Stimulated activated CD8-positive, alpha-beta memory T cell treated with anti-CD3 and anti-CD28 coated beads, Interleukin-12 subunit alpha, Interleukin-12 subunit beta, amount 100 ng/mL, for 24 hours (primary cell): ENCODE data around the gene SNCG.

Source experiments
- DNase-seq: peaks from one replicate; pipeline ENCODE4 v3.0.0-alpha.2; 2020; ENCODE audit errors: extremely low read depth

Gene SNCG

DNA sequence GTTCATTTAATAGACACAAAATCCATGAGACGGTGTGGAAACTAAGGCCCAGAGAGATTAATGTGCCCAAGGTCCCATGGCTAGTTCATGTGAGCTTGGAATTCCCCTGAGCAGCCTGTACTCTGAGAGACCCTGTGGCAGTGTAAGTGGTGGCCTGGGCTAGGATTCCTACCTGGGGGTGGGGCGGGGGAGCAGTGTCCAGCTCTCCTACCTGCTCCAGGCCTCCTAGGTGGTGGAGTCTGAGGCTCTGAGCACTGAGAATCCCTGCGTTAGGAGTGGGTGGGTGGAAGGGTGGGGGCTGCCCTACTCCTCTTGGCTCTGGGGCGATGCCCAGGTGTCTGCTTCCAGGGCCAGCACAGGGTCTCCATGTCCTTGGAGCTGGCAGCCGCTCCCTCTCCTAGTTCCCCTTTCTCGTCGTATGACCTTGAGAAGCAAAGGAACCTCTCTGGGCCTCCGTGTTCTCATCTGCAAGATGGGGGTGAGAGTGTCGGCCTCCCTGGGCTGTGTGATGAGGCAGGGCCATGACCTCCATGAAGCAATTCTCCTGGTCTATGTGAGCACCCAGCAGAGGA lies 2.5 kb downstream of the SNCG start:
- no peak for DNase-seq

DNA sequence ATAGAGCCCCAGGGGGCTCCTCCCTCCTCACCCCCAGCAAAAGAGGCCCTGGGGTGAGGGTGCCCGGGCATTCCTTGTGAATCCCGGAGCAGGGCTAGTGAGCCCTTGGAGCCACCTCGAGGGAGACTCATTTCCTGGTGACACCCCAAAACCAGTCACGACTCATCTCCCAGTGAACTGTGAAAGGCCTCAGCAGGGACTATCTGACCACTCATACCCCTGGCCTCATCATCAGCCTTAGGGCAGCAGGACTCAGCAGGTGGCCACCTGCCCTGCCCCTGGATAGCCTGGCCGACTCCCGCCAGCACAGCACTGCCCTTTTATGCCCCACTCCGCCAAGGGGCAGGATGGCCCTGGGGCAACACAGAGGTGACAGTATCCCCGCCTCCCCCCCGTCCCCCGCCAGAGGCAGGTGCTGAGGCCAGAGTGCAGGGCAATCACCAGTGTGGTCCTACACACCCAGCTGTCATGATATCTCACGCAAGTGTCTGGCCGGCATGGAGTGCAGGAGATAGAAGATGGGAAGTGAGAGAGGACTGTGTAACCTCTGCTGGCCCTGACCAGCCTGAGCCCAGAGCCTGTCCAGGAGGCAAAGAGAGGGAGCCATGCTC lies 3.2 kb downstream of the SNCG start:
- no peak for DNase-seq

DNA sequence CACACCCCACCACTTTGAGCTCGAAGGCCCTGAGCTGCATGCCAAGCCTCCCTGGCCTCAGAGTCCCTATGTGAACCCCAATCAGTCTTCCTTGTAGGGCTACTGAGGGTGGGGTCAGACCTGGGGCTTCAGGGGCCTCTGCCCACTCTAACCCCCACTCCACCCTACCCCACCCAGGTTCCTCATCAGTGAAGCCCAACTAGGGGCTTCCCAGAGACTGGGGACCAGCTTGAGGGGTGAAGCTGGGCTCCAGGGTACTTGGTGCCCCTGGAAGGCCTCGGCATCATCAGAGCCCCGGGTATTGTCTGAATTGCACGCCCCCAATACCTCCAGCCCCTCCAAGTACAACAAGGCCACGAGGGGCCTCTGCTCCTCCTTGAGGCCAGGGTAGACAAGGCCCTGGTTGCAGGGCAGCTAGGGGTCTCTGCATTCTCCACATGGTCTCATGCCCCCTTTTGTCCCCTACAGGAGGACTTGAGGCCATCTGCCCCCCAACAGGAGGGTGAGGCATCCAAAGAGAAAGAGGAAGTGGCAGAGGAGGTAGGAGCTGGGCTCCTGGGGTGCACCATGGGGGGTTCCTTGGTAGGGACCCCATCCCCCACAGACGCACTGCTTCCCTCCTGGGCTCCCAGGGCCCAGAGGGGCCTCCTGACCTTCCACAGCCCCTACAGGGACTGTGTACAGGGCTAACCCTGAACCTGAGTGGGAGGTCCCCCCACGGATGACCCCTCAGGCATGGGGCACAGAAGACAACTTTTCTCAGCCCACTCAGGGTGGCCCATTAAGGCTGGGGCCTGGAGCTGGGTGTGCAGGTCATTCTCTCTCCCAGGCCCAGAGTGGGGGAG lies 4.0 kb downstream of the SNCG start:
- DNase-seq = no peak

DNA sequence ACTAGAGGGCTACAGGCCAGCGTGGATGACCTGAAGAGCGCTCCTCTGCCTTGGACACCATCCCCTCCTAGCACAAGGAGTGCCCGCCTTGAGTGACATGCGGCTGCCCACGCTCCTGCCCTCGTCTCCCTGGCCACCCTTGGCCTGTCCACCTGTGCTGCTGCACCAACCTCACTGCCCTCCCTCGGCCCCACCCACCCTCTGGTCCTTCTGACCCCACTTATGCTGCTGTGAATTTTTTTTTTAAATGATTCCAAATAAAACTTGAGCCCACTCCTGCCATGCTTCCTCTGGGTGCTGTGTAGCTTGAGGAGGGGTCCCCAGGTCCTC lies 4.5 kb downstream of the SNCG start:
- DNase-seq = no peak

DNA sequence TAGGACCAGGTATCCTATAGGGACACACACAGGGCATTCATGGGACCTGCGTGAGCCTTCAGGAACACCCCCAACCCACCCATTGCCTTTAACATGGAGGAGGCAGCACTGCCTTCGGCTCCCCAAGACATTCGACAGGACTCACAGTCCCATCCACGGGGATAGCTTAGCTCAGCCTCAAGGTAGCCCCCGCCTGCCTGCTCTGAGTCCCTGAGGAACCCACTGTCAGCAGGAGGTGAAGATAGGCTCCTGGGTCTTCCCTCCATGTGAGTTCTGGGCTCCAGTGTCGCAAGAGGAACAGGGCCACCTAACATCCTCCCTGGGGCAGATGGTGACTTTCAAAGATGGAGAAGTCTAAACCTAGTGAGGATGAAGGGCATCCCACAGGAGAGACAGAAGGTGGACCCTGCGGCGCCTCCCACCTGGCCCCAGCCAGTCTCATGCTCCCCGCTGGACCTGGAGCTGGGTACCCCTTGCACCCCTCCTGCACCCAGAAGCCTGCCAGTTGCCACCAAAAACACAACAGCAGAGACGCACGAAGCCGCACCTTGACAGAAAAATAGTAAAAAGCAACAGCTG lies 5.0 kb downstream of the SNCG start:
- DNase-seq = no peak

DNA sequence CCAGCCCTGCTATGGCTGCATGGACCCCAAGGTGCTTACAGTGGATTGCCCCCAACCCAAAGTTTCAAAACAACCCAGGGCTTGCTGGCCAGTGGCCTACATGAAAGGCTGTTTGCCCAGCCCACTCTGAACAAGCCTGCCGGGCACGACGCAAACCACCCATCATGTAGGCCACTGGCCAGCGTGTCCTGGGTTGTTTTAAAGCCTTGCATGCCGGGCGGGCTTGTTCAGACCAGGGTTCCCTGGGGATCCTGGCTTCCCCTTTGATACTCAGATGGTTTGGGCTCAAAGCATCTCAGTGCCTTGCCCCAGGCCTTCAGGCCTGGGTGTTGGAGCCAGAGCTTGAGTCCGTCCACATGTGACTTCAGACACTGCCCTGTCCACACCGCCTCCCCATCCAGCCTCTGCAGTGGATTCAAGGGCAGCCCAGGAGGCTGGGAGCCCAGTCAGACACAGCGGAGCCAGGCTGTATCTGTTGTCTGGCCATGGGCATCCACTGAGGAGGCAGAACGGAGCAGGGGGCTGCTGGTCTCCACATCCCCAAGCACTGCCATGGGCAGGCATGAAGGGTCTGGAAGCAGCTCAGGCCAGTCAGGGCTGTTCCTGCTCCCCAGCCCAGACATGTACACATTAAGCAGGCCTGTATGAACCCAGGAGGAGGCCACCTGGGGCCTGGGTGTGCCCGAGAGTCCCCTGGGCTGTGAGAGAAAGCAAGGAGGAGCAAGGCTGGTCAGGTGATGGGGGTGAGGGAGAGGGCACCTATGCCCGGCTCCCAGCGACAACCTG lies 5.9 kb downstream of the SNCG start:
- DNase-seq = no peak

DNA sequence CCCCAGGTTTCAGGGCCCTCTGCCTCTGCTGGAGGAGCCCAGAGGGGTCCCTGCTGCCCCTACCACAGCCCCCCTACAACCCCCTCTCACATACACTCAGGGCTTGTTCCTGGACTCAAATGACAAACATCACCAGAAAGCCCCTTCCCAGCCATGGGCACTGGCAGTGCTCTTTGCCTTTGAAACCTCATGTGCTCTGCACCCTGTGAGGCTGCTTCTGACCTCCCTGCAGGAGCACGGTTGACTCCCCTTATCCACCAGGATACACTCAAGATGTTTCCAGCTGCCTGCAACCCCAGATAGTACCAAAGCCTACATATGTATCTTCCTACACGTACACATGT lies 6.4 kb downstream of the SNCG start:
- DNase-seq = no peak

DNA sequence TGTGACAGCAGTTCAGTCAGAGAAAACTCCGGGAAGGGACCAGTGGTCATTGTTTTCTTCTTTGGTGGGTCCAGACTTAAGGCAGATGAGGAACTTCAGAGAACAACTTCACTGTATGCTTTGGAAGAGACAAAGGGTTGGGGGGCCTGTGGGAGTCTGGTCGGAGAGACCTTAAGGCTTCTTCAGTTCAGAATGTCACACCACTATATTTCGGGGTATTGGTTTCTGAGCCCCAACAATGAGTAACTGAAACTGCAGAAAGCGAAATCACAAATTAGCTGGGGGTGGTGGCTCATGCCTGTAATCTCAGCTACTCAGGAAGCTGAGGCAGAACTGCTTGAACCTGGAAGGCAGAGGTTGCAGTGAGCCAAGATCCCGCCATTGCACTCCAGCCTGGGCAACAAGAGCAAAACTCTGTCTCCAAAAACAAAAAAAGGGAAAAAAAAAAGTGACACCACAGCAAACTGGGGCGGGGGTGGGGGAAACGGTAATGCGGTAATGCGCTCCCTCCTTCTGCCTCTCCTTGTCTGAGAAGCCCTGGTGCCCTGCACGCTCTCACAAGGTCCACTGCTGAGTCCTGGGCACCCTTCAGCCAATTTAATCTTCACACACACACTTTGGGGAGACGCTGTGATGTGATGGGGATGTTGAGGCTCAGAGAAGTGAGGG lies 7.7 kb downstream of the SNCG start:
- no peak for DNase-seq

DNA sequence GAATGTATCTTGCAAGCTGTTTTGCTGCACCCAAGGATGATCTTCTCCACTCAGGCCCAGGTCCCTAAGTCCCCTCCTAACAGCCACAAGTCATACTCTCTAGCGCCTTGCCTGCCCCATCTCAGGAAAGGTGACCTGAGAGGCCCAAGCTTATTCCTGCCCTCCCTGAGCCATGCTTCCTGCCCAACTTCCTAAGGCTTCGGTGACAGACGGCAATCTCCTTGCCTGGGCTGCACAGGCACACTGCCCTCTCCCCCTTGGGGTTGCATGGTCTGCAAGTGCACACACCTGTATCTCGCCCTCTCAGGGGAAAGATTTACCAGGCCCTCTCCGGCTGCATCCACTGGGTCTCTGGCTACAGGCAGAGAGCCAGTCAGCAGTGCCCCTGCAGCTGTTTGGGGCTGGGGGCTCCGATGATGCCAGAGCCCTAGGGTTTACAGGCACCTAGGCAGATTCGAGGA lies 9.1 kb downstream of the SNCG start:
- no peak for DNase-seq

DNA sequence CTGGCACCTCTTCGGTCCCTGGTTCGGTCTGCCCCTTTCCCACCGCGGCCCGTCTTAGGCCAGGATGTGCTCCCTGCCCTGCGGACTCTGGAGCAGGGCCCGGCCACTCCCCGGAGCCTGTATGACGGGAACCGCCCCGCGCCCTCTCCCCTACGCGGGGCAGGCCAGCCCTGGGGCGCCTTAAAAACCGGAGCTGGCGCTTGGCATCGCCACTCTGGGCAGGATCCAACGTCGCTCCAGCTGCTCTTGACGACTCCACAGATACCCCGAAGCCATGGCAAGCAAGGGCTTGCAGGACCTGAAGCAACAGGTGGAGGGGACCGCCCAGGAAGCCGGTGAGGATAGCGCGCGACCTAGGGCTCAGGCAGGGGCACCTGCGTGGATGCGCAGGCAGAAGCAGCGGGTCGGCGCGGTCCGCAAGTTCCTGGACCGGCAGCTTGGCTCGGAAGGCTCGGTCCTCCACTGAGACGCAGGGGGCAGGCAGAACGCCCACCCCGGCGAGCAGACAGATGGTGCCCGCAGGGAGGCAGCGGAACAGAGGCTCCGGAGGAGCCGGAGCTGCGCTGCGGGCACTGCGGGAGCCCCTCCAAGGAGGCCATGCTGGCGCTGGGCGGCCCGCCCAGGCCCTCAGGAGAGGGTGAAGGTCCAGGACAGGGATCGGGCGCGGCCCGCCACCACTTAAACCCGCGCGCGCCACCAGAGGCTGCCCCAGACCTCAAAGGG lies 10.0 kb downstream of the SNCG start, which contains the start of gene ADIRF:
Gene ADIRF (plus strand): TSS at position 212 of the 723 bp plus-strand sequence. CDS start 63 bp downstream, at position 275.
- no peak for DNase-seq

DNA sequence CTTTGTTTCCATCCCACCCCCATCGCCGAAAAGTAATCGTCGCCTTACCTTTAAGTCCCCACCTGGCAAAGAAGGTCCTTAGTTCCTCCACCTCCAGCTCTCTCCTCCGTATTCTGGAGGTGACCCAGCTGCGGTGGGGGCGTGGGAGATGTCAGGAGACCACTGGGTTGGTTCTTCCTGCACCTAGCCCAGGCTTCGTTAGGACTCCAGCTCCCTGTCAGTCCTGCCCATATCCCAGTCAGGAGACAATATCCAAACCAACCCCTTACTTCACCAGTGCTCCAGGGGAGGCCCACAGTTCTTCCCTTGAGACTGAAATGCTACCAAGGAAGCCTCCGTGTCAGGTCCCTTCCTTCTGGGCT lies 10.6 kb downstream of the SNCG start:
- DNase-seq = no peak

DNA sequence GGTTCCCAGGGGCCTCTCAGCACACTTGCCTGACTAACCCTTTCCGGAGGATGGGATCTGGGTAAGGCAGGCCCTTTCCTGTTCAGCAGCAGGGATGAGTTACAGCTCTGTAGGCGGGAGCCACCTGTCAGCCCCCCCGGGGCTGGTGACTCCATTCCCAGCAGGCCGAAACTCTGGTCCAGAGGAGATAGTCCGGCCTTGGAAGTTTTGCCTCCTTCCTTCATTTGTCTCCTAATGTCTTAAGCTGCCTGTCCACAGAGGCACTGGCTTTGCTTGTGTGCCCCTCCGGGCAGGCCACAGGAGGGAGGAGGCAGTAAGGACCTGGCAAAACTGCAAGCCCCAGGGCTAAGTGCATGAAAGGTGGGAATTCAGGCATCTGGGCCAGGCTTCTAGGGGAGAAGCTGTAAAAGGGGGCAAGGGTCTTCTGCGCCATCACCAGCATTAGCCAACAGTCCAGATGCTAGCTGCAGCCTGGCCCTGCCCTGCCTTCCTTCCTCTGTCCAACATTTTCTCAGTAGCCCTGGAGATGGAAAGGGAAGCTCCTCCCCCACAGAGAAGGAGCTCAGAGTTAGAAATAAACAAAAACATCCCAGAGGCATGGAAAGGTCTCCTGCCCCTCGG lies 11.1 kb downstream of the SNCG start:
- DNase-seq = no peak

DNA sequence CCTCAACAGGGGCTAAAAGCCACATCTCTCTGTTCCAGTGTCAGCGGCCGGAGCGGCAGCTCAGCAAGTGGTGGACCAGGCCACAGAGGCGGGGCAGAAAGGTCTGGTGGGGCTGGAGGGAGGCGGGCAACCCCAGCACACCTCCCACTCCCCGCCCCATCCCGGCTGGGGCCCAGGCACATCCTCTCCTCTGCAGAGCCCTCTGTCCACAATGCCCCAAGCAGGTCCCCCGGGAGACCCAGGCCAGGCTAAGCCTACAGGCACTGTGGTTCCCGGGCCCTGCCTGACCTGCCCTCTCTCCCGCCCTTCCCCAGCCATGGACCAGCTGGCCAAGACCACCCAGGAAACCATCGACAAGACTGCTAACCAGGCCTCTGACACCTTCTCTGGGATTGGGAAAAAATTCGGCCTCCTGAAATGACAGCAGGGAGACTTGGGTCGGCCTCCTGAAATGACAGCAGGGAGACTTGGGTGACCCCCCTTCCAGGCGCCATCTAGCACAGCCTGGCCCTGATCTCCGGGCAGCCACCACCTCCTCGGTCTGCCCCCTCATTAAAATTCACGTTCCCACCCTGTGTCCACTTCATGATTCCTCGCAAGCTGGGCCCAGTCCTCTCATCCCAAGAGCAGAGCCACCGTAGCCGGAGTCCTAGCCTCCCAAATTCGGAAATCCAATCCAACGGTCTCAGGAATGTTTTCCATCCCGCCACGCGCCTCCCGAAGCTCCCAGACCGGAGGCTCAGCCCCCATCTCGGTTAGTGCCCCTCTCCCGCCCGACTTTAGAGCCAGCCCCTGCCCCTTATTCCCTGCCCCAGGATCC lies 12.0 kb downstream of the SNCG start:
- no peak for DNase-seq

DNA sequence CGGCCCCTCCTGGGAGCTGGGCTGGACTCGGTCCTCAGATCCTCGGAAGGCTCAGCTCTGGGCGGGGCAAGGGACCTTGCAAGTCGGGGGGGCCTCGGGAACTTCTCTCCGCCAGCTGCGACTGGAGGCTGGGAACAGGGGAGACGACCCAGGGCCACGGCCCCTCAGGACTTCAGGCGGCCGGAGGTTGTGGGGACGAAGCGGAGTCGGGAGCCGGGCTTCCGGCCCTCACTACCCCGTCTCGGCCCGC lies 12.5 kb downstream of the SNCG start:
- no peak for DNase-seq

DNA sequence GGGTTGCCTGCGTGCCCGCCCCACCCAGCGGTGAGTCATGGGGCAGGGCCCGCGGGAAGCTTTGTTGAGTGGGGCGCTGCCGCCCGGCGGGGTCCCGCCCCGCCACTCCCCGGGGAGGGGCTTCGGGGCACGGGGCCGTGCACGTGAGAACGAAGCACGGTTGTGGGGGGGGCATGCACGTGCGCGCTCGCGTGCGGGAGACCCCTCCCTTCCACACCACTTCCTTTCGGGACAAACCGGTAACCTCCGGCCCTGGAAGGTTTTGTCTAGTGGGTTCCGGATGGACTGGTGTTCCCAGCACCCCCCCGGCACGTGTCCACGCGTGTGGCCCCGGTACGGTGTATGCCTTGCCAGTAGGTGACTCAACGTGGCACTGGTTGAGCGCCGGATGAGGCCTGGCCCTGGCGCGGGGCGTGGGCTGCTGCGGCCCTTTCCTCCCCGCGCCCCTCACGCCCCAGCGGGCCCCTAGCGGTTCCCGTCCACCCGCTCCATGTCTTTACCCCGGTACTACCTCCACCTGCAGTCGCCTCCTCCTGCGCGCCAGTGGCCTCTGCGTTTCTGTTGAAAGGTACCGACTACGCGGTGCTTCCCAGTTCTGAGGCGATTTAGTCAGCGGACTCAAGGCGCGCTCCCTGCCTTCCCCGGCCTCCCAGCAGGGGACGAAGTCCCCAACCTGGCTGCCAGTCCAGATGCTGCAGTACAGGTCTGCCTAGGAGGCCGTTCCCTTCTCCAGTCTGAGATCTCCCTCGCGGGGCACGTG lies 13.0 kb downstream of the SNCG start:
- DNase-seq = peak; percentile 74

DNA sequence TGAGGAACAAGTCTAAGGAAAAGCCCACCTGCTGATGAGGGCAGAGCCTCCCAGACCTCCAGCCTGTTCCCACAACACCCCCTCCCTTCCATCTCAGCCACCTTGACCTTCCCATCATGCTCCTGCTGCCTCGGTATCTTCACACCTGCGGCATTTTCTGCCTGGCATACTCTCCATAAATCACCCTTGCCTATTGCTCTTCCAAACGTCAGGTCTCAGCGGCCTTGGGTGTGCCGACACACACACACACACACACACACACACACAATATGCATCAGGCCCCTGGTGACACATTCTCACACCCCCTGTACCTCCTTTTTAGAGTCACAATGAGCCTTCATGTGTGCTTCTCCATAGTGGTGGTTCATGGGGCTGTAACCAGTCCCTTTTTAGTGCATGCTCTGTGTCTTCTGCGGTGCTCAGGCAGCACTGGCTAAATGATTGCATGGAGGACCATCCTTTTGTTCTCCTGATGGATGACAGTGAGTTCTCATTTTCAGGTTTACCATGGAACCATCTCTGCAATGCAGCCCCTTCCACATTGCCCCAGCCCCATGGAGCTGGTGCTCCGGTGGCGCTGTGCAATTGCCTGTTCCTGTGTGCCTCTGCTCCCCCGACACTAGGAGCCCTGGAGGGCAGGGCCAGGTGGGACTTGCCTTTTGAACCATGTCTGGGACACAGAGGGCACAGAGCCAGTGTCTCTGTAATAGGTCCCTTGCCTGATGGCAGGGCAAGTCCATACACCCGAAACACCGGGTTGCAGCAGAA lies 14.4 kb downstream of the SNCG start:
- no peak for DNase-seq

DNA sequence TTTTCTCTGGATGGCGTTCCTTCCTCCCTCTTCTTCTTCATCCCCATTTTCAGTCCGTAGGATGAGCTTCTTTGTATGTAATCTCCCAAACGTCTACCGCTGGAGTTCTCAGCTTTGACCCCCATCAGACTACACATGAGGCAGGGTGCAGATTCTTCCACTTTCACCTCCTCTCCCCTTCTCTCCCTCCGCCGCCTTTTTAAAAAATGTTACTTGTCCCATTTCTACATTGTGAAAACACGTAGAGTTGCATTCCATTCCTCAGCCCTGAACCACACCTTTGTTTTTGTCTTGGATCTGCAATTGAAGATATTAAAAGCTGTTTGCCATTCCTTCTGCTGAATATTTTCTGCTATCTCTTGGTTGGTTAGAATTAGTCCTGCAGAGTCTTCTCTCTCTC lies 16.1 kb downstream of the SNCG start:
- no peak for DNase-seq

DNA sequence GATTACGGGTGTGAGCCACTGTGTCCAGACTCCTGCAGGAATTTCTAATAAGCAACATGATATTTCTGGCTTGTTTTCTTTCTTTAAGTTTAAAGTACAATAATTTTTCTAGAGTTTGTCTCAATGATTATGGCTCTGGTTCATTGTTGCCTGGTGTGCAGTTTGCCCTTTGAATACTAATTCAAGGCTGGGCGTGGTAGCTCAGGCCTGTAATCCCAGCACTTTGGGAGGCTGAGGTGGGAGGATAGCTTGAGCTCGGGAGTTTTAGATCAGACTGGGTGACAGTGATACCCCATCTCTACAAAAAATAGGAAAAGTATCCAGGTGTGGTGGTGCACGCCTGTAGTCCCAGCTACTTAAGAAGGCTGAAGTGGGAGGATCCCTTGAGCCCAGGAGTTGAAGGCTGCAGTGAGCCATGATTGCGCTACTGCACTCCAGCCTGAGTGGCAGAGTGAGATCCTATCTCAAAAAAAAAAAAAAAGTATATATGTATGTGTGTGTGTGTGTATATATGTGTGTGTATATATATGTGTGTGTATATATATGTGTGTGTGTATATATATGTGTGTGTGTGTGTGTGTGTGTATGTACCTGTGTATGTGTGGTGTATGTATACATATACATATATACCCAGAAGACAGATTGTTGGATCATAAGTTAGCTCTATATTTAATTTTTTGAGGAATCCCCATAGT lies 18.1 kb downstream of the SNCG start:
- DNase-seq = no peak
